Inflammatory macrophage treated with lipopolysaccharide for 1 hour (primary cell): Measurements from ENCODE around the gene EPS15.
"Not testable (repeated sequence)": the region's sequence is repeated elsewhere in the genome, so short reads cannot be mapped to it uniquely, and the experiment has no call there.

Experiments used
- DNase-seq, 2 donors: peaks; one replicate each; pipeline ENCODE4 v3.0.0-alpha.2; 2020 to 2022

EPS15 gene

GRCh38 chr1:51519048-51519864 lies at the start of gene EPS15:
Gene EPS15 (minus strand): TSS chr1:51519266. CDS start chr1:51519231, 35 bp downstream.
- peak; percentile 72 to 88 for DNase-seq

- DNase-seq = no peak
Measured at GRCh38 chr1:51568231-51568935, 49.3 kb upstream of the EPS15 start.

- no peak for DNase-seq
Measured at GRCh38 chr1:51567653-51568052, 48.6 kb upstream of the EPS15 start.

GRCh38 chr1:51566260-51566659 lies 47.2 kb upstream of the EPS15 start:
- DNase-seq = no peak

GRCh38 chr1:51565009-51565408 lies 45.9 kb upstream of the EPS15 start:
- DNase-seq = no peak

- peak; percentile 68 to 70 for DNase-seq
Measured at GRCh38 chr1:51564124-51564523, 45.1 kb upstream of the EPS15 start.

GRCh38 chr1:51561702-51562101 lies 42.6 kb upstream of the EPS15 start:
- no peak for DNase-seq

GRCh38 chr1:51560895-51561294 lies 41.8 kb upstream of the EPS15 start:
- DNase-seq = not testable (repeated sequence)

- DNase-seq = no peak
Measured at GRCh38 chr1:51560034-51560433, 41.0 kb upstream of the EPS15 start.

GRCh38 chr1:51559501-51559900 lies 40.4 kb upstream of the EPS15 start:
- no peak for DNase-seq

GRCh38 chr1:51559064-51559500 lies 40.0 kb upstream of the EPS15 start:
- DNase-seq = no peak

- no peak for DNase-seq
Measured at GRCh38 chr1:51558375-51558924, 39.4 kb upstream of the EPS15 start.

- DNase-seq = no peak
Measured at GRCh38 chr1:51557168-51557567, 38.1 kb upstream of the EPS15 start.

GRCh38 chr1:51555866-51556619 lies 37.0 kb upstream of the EPS15 start:
- no peak for DNase-seq

GRCh38 chr1:51553911-51554310 lies 34.8 kb upstream of the EPS15 start:
- DNase-seq = no peak

GRCh38 chr1:51552929-51553807 lies 34.1 kb upstream of the EPS15 start:
- DNase-seq = no peak

- no peak for DNase-seq
Measured at GRCh38 chr1:51551848-51552296, 32.8 kb upstream of the EPS15 start.

GRCh38 chr1:51551081-51551480 lies 32.0 kb upstream of the EPS15 start:
- peak; percentile 38 to 44 for DNase-seq

- DNase-seq = no peak
Measured at GRCh38 chr1:51549901-51550300, 30.8 kb upstream of the EPS15 start.

- DNase-seq = peak in 1 of 2 donors; percentile 18
Measured at GRCh38 chr1:51549016-51549619, 30.1 kb upstream of the EPS15 start.

GRCh38 chr1:51543858-51544257 lies 24.8 kb upstream of the EPS15 start:
- DNase-seq = no peak
